Stimulated activated effector memory CD8-positive, alpha-beta T cell treated with anti-CD3 and anti-CD28 coated beads, Interleukin-12 subunit alpha, Interleukin-12 subunit beta, amount 100 ng/mL, for 72 hours (primary cell): Measurements from ENCODE around the gene DIP2A.

Experiments
- ATAC-seq: fragments of 150-1000 bp; cut with Tn5 transposase; 2 replicates; pipeline ENCODE4 v1.10.0; 2021
- DNase-seq, 2 donors: peaks; one replicate each; pipeline ENCODE4 v3.0.0; 2021 to 2022; ENCODE audit warnings: low spot score in 2 of 2
- H3K27ac Mint-ChIP-seq: one replicate; pipeline ENCODE4 v1.8.0; 2022; ENCODE audit warnings: mild to moderate bottlenecking, mixed read lengths
- H3K36me3 Mint-ChIP-seq: one replicate; pipeline ENCODE4 v1.8.0; 2022; ENCODE audit warnings: mild to moderate bottlenecking, mixed read lengths
- H3K4me1 Mint-ChIP-seq: one replicate; pipeline ENCODE4 v1.8.0; 2022; ENCODE audit warnings: mixed read lengths
- H3K4me3 Mint-ChIP-seq: one replicate; pipeline ENCODE4 v1.8.0; 2022; ENCODE audit warnings: mild to moderate bottlenecking, mixed read lengths
- H3K9me3 Mint-ChIP-seq: one replicate; pipeline ENCODE4 v1.8.0; 2022; ENCODE audit warnings: mixed read lengths

DIP2A gene

DNA sequence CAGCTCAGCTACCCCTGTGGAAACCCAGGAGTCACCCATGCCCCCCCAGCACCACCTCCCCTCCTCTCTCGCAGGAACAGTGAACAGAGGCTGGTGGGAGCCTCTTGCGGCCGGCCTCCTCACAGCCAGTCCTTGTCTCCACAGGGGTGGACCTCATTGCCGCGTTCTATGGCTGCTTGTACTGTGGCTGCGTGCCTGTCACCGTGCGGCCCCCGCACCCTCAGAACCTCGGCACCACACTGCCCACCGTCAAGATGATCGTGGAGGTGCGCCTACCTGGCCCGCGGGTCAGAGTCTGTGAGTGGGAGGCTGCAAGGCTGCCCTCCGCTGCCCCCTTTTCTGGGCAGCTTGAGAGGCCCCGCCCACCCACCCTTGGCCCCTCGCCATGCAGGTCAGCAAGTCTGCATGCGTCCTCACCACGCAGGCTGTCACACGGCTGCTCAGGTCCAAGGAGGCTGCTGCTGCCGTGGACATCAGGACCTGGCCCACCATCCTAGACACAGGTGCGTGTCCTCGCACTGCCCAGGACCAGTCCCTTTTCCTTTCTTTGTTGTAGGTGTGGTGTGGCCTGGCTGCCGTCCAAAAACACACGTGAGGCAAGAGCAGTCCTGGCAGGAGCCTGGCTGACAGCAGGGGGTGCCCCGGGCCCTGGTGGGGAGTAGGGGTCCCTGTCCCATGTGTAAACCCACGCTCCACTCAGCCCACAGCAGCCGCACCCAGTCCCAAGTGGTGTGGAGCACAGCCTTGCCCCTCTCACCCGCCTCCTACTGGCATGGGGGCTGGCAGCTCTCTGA lies 95.9 kb downstream of the DIP2A start:
- Mint-ChIP-seq H3K36me3 (peaks cover 28% of the 10 kb centered on the region), H3K27ac (peak overlapping the region; percentile 54), H3K9me3 (no peaks in the 10 kb centered on the region), H3K4me1 (peaks cover 52% of the 10 kb centered on the region), H3K4me3 (no peak overlapping the region)
- DNase-seq (peak in 1 of 2 donors; percentile 43), ATAC-seq (no peak)

DNA sequence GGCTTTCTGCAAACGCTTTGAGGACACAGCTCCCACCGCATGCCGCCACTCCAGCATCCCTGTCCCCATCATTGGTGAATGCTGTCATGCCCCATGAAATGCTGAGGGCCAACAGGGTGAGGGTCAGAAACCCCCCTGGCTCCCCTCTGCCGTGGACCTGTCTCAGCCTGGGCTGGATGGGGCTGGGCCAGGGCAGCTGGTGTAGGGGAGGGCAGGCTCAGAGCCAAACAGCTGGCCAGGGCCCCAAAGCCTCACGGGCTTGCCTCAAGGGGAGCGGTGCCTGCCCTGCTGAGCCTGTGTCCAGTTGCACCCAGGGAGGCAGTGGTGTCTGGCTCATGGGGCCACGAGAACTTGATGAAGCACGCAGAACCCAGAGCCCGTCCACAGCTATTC lies 96.5 kb downstream of the DIP2A start:
- peak in 1 of 2 donors; percentile 36 for DNase-seq
- no peak overlapping the region for H3K27ac Mint-ChIP-seq
- ATAC-seq, result no peak
- H3K4me1 Mint-ChIP-seq, result peaks cover 54% of the 10 kb centered on the region
- peaks cover 29% of the 10 kb centered on the region for H3K36me3 Mint-ChIP-seq
- H3K9me3 Mint-ChIP-seq, result no peaks in the 10 kb centered on the region
- H3K4me3 Mint-ChIP-seq, result no peak overlapping the region

DNA sequence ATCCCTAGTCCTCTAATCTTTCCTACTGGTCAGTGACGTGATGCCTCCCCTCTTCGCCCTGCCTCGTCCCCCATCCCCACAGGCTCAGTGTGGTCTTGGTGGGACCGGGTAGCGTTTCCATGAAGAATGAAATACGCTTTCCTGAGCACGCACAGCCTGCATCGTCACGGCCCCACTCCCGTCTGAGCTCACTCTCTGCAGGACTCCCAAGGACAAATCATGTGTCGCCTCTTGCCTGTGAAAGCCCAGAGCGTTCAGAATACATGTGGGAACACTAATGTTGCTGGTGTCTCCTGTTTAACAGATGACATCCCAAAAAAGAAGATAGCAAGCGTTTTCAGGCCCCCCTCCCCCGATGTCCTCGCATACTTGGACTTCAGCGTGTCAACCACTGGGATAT lies 97.0 kb downstream of the DIP2A start:
- DNase-seq, result peak in 1 of 2 donors; percentile 38
- Mint-ChIP-seq H3K36me3 (peaks cover 32% of the 10 kb centered on the region), H3K4me3 (no peak overlapping the region), H3K9me3 (no peaks in the 10 kb centered on the region), H3K4me1 (peaks cover 54% of the 10 kb centered on the region), H3K27ac (no peak overlapping the region)
- no peak for ATAC-seq

GRCh38 chr21:46556802-46557201 lies 98.1 kb downstream of the DIP2A start:
- Mint-ChIP-seq H3K36me3 (peaks cover 36% of the 10 kb centered on the region), H3K4me1 (peaks cover 50% of the 10 kb centered on the region)
- no peak for ATAC-seq

GRCh38 chr21:46557469-46557868 lies 98.8 kb downstream of the DIP2A start:
- Mint-ChIP-seq H3K27ac (no peak overlapping the region), H3K9me3 (no peaks in the 10 kb centered on the region), H3K4me1 (peaks cover 48% of the 10 kb centered on the region), H3K36me3 (peaks cover 42% of the 10 kb centered on the region), H3K4me3 (no peak overlapping the region)
- no peak for DNase-seq
- ATAC-seq, result no peak

More at GRCh38 chr21:46556802-46557201, 98.1 kb downstream of the DIP2A start:
- no peak for DNase-seq
- no peak overlapping the region for H3K4me3 Mint-ChIP-seq
- H3K9me3 Mint-ChIP-seq, result no peaks in the 10 kb centered on the region
- peak overlapping the region; percentile 54 for H3K27ac Mint-ChIP-seq

GRCh38 chr21:46557919-46558392 lies 99.3 kb downstream of the DIP2A start:
- Mint-ChIP-seq H3K4me3 (no peak overlapping the region), H3K27ac (peak overlapping the region; percentile 93), H3K4me1 (peaks cover 48% of the 10 kb centered on the region), H3K9me3 (no peaks in the 10 kb centered on the region), H3K36me3 (peaks cover 44% of the 10 kb centered on the region)
- ATAC-seq (no peak), DNase-seq (no peak)

- DNase-seq (peak; percentile 49 to 77), ATAC-seq (peak; percentile 91)
- no peaks in the 10 kb centered on the region for H3K9me3 Mint-ChIP-seq
- peaks cover 59% of the 10 kb centered on the region for H3K36me3 Mint-ChIP-seq
- peak overlapping the region; percentile 93 for H3K27ac Mint-ChIP-seq
- H3K4me1 Mint-ChIP-seq, result peaks cover 42% of the 10 kb centered on the region
- peak overlapping the region; percentile 70 for H3K4me3 Mint-ChIP-seq
These were observed 100.7 kb downstream of the DIP2A start for GRCh38 chr21:46559291-46559983.

DNA sequence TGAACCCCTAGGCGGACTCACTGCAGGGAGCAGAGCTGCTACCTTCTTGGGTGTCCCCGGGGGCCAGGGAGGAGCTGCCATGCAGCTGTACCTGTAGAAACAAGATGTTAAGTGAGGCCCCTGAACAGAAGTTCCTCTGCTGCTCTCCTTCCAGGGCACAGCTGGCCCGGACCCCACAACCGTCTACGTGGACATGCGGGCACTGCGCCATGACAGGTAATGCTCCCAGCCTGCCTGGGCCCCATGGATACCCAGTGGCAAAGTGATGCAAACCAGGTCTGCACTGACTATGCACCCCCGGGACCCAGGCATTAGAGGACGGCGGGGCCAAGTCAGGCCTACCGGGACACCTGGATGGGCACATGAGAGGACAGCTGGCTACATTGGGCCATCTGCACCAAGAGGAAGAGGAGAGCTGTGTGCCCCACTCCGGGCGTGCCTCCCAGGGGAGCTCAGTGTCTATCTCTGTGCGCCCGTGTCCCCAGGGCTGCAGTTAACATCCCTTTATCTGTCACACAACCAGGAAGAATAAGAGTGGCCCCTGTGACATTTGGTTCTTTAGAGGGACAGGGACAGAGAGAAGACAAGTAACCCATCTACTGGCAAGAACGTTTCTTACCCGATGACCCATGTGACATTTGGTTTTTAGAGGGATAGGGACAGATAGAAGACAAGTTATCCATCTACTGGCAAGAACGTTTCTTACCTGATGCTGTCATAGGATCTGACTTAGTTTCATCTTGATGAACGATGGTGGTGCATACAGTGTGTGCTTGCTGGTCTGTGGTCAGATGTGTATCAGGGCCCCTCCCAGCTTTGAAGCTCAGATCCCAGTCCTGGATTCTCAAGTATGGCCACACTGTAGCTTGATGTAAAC lies 102.1 kb downstream of the DIP2A start:
- Mint-ChIP-seq H3K27ac (peak overlapping the region; percentile 93), H3K9me3 (no peaks in the 10 kb centered on the region), H3K4me3 (peak overlapping the region; percentile 70), H3K4me1 (peaks cover 36% of the 10 kb centered on the region), H3K36me3 (peaks cover 69% of the 10 kb centered on the region)
- peak in 1 of 2 donors; percentile 46 for DNase-seq
- ATAC-seq, result no peak

GRCh38 chr21:46561445-46562090 lies 102.9 kb downstream of the DIP2A start:
- peaks cover 36% of the 10 kb centered on the region for H3K4me1 Mint-ChIP-seq
- H3K4me3 Mint-ChIP-seq, result no peak overlapping the region
- no peak for DNase-seq
- peaks cover 68% of the 10 kb centered on the region for H3K36me3 Mint-ChIP-seq
- peak overlapping the region; percentile 93 for H3K27ac Mint-ChIP-seq
- ATAC-seq, result no peak
- no peaks in the 10 kb centered on the region for H3K9me3 Mint-ChIP-seq

DNA sequence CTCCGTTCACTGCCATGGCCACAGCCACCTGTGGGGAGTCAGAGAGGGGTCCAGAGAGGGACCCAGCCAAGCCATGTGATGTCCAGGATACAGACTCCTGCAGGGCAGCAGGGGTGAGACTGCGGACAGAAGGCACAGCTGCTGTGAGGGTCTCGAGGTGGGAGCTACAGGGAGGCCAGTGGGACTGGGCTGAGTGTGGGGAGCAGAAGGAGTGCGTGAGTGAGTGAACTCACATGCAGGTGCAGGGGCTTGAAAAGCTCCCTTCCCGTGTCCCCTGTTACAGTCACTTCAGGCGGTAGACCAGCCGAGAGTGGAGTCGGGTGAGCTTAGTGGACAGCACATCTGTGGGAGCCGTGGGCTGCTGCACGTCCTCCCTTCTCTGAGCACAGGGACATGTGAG lies 103.8 kb downstream of the DIP2A start:
- Mint-ChIP-seq H3K27ac (peak overlapping the region; percentile 74), H3K36me3 (peaks cover 68% of the 10 kb centered on the region), H3K4me1 (peaks cover 36% of the 10 kb centered on the region), H3K4me3 (no peak overlapping the region), H3K9me3 (no peaks in the 10 kb centered on the region)
- DNase-seq (peak in 1 of 2 donors; percentile 46), ATAC-seq (no peak)

DNA sequence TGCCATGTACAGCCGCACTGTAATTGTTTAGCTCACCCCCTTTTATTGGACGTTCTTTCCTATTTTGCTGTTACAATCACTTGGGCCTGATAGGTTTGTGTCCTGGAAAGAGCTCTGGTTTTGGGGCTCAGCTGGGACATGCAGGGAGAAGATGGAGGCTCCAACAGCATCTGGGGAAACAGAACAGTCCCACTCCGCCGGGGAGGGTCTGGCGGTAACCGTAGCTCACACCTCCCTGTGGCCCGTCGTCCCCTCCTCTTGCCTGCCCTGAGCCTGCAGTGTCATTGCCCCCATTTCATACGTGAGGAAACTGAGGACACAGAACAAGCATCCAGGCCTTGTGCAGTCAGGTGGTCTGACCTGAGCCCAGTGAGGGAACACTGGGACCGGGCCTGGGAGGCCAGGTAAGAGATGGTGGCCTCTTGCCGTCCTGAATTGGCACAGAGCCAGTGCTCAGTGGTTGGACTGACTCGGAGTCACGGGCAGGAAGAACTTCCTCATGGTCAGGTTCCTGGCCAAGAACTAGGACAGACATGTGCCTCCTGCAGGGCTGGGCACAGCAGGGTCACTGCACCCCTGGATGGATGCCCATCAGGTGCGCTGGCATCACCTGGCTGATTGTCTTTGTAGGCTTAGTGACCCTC lies 104.4 kb downstream of the DIP2A start:
- H3K4me3 Mint-ChIP-seq, result no peak overlapping the region
- H3K9me3 Mint-ChIP-seq, result no peaks in the 10 kb centered on the region
- H3K27ac Mint-ChIP-seq, result peak overlapping the region; percentile 74
- DNase-seq (no peak), ATAC-seq (no peak)
- H3K36me3 Mint-ChIP-seq, result peaks cover 74% of the 10 kb centered on the region
- peaks cover 36% of the 10 kb centered on the region for H3K4me1 Mint-ChIP-seq

DNA sequence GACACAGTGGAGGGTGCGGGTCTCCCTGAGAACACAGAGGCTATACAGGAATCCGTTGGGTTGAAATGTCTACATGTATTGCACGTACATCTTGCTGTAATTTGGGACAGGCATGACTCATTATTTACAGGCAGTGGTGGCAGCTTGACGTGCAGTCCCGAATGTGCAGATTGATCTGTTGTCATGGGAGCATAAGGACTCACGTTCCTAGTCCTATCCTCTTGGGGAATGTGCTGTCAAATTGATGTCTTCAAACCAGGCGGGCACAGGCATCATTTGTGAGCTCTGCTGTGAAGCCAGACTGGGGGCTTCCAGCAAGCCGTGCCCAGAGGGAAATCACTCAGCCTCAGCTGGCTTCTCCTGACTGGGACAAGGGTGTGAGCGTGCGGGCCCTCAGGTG lies 105.7 kb downstream of the DIP2A start:
- DNase-seq, result peak in 1 of 2 donors; percentile 40
- H3K9me3 Mint-ChIP-seq, result no peaks in the 10 kb centered on the region
- no peak for ATAC-seq
- H3K4me3 Mint-ChIP-seq, result no peak overlapping the region
- H3K4me1 Mint-ChIP-seq, result peaks cover 32% of the 10 kb centered on the region
- H3K27ac Mint-ChIP-seq, result peak overlapping the region; percentile 64
- H3K36me3 Mint-ChIP-seq, result peaks cover 81% of the 10 kb centered on the region

DNA sequence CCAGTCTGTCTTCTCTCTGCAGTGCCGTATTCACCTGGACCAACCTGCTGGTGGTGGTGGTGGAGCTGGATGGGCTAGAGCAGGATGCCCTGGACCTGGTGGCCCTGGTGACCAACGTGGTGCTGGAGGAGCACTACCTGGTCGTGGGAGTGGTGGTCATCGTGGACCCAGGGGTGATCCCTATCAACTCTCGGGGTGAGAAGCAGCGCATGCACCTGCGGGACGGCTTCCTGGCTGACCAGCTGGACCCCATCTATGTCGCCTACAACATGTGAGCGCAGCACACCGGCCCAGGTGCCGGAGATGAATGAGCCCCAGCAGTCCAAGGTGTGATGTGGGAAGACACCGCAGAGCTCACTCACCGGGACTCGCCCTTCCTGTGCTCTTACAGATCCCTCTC lies 108.7 kb downstream of the DIP2A start:
- no peak overlapping the region for H3K4me3 Mint-ChIP-seq
- no peak for DNase-seq

GRCh38 chr21:46568562-46568961 lies 109.9 kb downstream of the DIP2A start:
- Mint-ChIP-seq H3K4me3 (no peak overlapping the region), H3K27ac (peak overlapping the region; percentile 50), H3K36me3 (peaks cover 68% of the 10 kb centered on the region), H3K4me1 (no peaks in the 10 kb centered on the region), H3K9me3 (peaks cover 3% of the 10 kb centered on the region)
- no peak for DNase-seq
- no peak for ATAC-seq

More for the DNA sequence above, 108.7 kb downstream of the DIP2A start:
- Mint-ChIP-seq H3K36me3 (peaks cover 77% of the 10 kb centered on the region), H3K27ac (no peak overlapping the region), H3K4me1 (peaks cover 8% of the 10 kb centered on the region), H3K9me3 (no peaks in the 10 kb centered on the region)
- no peak for ATAC-seq
